GM12878 (cell line): ENCODE results near the gene SGPP2. TPM values are rescaled to one million over a fixed set of nuclear protein-coding genes. Genes with fewer than 3 reads are reported as not detected.

Experiments used
- CREB1 ChIP-seq: IDR thresholded peaks from 2 replicates; pipeline ENCODE4 v1.6.1; 2012; ENCODE audit warnings: low read depth, mild to moderate bottlenecking, inconsistent platforms
- E4F1 ChIP-seq: fragments of 450-650 bp; IDR thresholded peaks from 2 replicates; pipeline ENCODE4 v1.6.1; 2018; ENCODE audit warnings: borderline replicate concordance, mild to moderate bottlenecking; ENCODE audit not compliant: partially characterized antibody
- FOS ChIP-seq: IDR thresholded peaks from 3 replicates; pipeline ENCODE4 v1.6.1; 2011; ENCODE audit warnings: borderline replicate concordance; ENCODE audit not compliant: insufficient read length; ENCODE audit errors: extremely low read depth
- FOXM1 ChIP-seq: IDR thresholded peaks from 2 replicates; pipeline ENCODE4 v1.6.1; 2012; ENCODE audit warnings: low read depth, mild to moderate bottlenecking, inconsistent platforms, low read length, moderate library complexity
- IRF3 ChIP-seq: fragments of 450-650 bp; IDR thresholded peaks from 2 replicates; pipeline ENCODE4 v1.6.1; 2014; ENCODE audit warnings: mild to moderate bottlenecking
- MEF2B ChIP-seq: fragments of 450-650 bp; IDR thresholded peaks from 2 replicates; pipeline ENCODE4 v1.6.1; 2018; ENCODE audit warnings: mild to moderate bottlenecking, moderate library complexity; ENCODE audit not compliant: partially characterized antibody, poor library complexity, severe bottlenecking
- NFYB ChIP-seq: IDR thresholded peaks from 2 replicates; pipeline ENCODE4 v1.6.1; 2011; ENCODE audit warnings: low read depth, mild to moderate bottlenecking, low read length, improper control_type of control experiment, moderate library complexity; ENCODE audit not compliant: insufficient read depth
- NR2C2 ChIP-seq: IDR thresholded peaks from 2 replicates; pipeline ENCODE4 v1.6.1; 2011; ENCODE audit warnings: borderline replicate concordance, low read depth; ENCODE audit not compliant: control insufficient read depth, insufficient read length
- NR2F1 ChIP-seq: fragments of 450-650 bp; conservative IDR thresholded peaks from 2 replicates; pipeline ENCODE4 v1.6.1; 2017; ENCODE audit warnings: mild to moderate bottlenecking
- PAX5 ChIP-seq: IDR thresholded peaks from 2 replicates; pipeline ENCODE4 v1.6.1; 2011; ENCODE audit warnings: low read depth, low read length, borderline replicate concordance
- PML ChIP-seq: IDR thresholded peaks from 2 replicates; pipeline ENCODE4 v1.6.1; 2012; ENCODE audit warnings: low read length, inconsistent platforms
- POLR2A ChIP-seq: IDR thresholded peaks from 2 replicates; pipeline ENCODE4 v1.6.1; 2011; ENCODE audit warnings: low read depth, mild to moderate bottlenecking, low read length
- RAD21 ChIP-seq: IDR thresholded peaks from 2 replicates; pipeline ENCODE4 v1.6.1; 2011; ENCODE audit warnings: mild to moderate bottlenecking, low read depth, low read length, moderate library complexity; ENCODE audit not compliant: insufficient read depth
- RELA ChIP-seq: fragments of 450-650 bp; IDR thresholded peaks from 2 replicates; pipeline ENCODE4 v1.8.0; 2014; ENCODE audit warnings: borderline replicate concordance; ENCODE audit not compliant: partially characterized antibody
- RELB ChIP-seq: fragments of 450-650 bp; IDR thresholded peaks from 2 replicates; pipeline ENCODE4 v1.6.1; 2017; ENCODE audit warnings: low read depth, mild to moderate bottlenecking, moderate library complexity
- SREBF2 ChIP-seq: IDR thresholded peaks from 2 replicates; pipeline ENCODE4 v1.6.1; 2012; ENCODE audit warnings: mild to moderate bottlenecking, low read length
- SUPT20H ChIP-seq: IDR thresholded peaks from 2 replicates; pipeline ENCODE4 v1.6.1; 2011; ENCODE audit warnings: low read depth, mild to moderate bottlenecking, low read length, moderate library complexity, borderline replicate concordance; ENCODE audit not compliant: control insufficient read depth
- TCF3 ChIP-seq: IDR thresholded peaks from 2 replicates; pipeline ENCODE4 v1.6.1; 2012; ENCODE audit warnings: low read depth, mild to moderate bottlenecking, low read length, borderline replicate concordance; ENCODE audit not compliant: insufficient read depth
- TCF7 ChIP-seq: IDR thresholded peaks from 2 replicates; pipeline ENCODE4 v1.6.1; 2014; ENCODE audit warnings: antibody characterized with exemption, borderline replicate concordance
- YY1 ChIP-seq: IDR thresholded peaks from 2 replicates; pipeline ENCODE4 v1.6.1; 2011; ENCODE audit warnings: low read depth, mild to moderate bottlenecking, low read length
- ZNF384 ChIP-seq: IDR thresholded peaks from 2 replicates; pipeline ENCODE4 v1.6.1; 2012; ENCODE audit warnings: low read depth, mild to moderate bottlenecking, low read length, improper control_type of control experiment, borderline replicate concordance
- polyA plus RNA-seq, 11 experiments: library from polyadenylated mRNA; depleted of rRNA in 4 of 11; unstranded in 6 of 11; stranded (reverse) in 5 of 11; fragments of >200 nt; fragmentation: Nextera tagmentation in 4 of 11; fragmentation: Illumina TruSeq in 1 of 11; extraction: Ambion mirVana in 4 of 11; extraction: Trizol in 1 of 11; gene quantifications; 1 replicate in 1 of 11; 2 replicates in 10 of 11; pipeline versions ENCODE4 v1.2.1 to v1.2.3, GENCODE V29; 2011 to 2016; ENCODE audit warnings: inconsistent platforms in 2 of 11, missing spikeins in 2 of 11, low read depth in 1 of 11
- total RNA-seq, 4 experiments: library from RNA; depleted of rRNA in 3 of 4; stranded (reverse); fragments of >200 nt in 3 of 4; fragmentation: Illumina TruSeq in 1 of 4; extraction: Trizol in 1 of 4; gene quantifications; 2 replicates each; pipeline versions ENCODE4 v1.2.1 to v1.2.3, GENCODE V29; 2013 to 2021
- TF ChIP-seq, protein P1 (sequence below): fragments of 450-650 bp; IDR thresholded peaks from 2 replicates; pipeline ENCODE4 v1.6.1; 2017; ENCODE audit warnings: mild to moderate bottlenecking, moderate library complexity

Gene SGPP2
- total and polyA plus RNA-seq, 10 of the 15 experiments (the other 5 are each of a cell fraction or from before 2014, with no cell fraction given) = 3.5 to 84.9 (median 13.1) TPM

- TF ChIP-seq, protein P1, sequence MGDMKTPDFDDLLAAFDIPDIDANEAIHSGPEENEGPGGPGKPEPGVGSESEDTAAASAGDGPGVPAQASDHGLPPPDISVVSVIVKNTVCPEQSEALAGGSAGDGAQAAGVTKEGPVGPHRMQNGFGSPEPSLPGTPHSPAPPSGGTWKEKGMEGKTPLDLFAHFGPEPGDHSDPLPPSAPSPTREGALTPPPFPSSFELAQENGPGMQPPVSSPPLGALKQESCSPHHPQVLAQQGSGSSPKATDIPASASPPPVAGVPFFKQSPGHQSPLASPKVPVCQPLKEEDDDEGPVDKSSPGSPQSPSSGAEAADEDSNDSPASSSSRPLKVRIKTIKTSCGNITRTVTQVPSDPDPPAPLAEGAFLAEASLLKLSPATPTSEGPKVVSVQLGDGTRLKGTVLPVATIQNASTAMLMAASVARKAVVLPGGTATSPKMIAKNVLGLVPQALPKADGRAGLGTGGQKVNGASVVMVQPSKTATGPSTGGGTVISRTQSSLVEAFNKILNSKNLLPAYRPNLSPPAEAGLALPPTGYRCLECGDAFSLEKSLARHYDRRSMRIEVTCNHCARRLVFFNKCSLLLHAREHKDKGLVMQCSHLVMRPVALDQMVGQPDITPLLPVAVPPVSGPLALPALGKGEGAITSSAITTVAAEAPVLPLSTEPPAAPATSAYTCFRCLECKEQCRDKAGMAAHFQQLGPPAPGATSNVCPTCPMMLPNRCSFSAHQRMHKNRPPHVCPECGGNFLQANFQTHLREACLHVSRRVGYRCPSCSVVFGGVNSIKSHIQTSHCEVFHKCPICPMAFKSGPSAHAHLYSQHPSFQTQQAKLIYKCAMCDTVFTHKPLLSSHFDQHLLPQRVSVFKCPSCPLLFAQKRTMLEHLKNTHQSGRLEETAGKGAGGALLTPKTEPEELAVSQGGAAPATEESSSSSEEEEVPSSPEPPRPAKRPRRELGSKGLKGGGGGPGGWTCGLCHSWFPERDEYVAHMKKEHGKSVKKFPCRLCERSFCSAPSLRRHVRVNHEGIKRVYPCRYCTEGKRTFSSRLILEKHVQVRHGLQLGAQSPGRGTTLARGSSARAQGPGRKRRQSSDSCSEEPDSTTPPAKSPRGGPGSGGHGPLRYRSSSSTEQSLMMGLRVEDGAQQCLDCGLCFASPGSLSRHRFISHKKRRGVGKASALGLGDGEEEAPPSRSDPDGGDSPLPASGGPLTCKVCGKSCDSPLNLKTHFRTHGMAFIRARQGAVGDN = no peak; the same call in 1 of the 2 replicates
- TF ChIP-seq TCF7 (no peak), SREBF2 (no peak), MEF2B (peak; percentile 32), TCF3 (0 out of 2 replicates have a peak, but pooled peaks have one; percentile 32), NFYB (peak; percentile 66; the same call in 1 of the 2 replicates), NR2C2 (no peak), PAX5 (no peak; the same call in 1 of the 2 replicates), SUPT20H (no peak), RELB (peak; percentile 38; the same call in 1 of the 2 replicates), ZNF384 (no peak), POLR2A (no peak), FOXM1 (peak; percentile 63; the same call in 1 of the 2 replicates), CREB1 (0 out of 2 replicates have a peak, but pooled peaks have one; percentile 60), FOS (peak; percentile 19), NR2F1 (0 out of 2 replicates have a peak, but pooled peaks have one; percentile 25), E4F1 (no peak), RAD21 (peak; percentile 54), RELA (no peak), IRF3 (no peak), PML (no peak), YY1 (0 out of 2 replicates have a peak, but pooled peaks have one; percentile 17)
Observed at GRCh38 chr2:222451224-222451674, 26.9 kb downstream of the SGPP2 start (continued).
